ENCODE data around the gene SRSF3.

- TF ChIP-seq POLR2A (IDR thresholded peaks at IDR 0.05) (no peak), CTCF (IDR thresholded peaks at IDR 0.05) (no peak), POLR2AphosphoS5 (IDR thresholded peaks at IDR 0.05) (no peak), EP300 (IDR thresholded peaks at IDR 0.05) (no peak)
Observed at GRCh38 chr6:36563237-36563927, 30.8 kb upstream of the SRSF3 start.

All from upper lobe of left lung (tissue), 4 donors.